HG03521 (cell line): Measurements from ENCODE around the gene SMIM13.

ENCODE experiments used
- ATAC-seq: cut with Tn5 transposase; IDR thresholded peaks from one replicate; pipeline ENCODE4 v1.9.1; 2021; ENCODE audit warnings: mild to moderate bottlenecking, moderate library complexity; ENCODE audit not compliant: unreplicated experiment

SMIM13 gene

GRCh38 chr6:11120271-11121005 lies 26.8 kb downstream of the SMIM13 start:
- no peak for ATAC-seq

DNA sequence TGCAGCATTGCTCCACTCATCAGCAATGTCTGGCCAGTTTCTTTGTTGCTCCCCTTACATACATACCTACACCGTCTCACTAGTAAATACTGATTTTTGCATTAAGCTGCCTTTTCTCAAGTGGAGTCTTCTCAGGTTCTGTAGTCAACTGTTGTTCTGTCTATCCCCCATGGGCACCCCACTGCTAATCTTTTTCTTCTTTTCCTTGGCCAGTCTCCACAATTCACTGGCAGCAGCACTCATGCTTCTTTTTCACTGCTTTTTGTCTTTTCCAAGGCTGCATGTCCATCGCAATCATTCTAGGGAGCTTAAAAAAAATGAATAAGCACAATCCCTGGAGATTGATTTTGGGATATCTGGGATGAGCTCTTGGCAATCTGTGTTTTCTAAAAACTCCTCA lies 28.2 kb downstream of the SMIM13 start:
- ATAC-seq = no peak

DNA sequence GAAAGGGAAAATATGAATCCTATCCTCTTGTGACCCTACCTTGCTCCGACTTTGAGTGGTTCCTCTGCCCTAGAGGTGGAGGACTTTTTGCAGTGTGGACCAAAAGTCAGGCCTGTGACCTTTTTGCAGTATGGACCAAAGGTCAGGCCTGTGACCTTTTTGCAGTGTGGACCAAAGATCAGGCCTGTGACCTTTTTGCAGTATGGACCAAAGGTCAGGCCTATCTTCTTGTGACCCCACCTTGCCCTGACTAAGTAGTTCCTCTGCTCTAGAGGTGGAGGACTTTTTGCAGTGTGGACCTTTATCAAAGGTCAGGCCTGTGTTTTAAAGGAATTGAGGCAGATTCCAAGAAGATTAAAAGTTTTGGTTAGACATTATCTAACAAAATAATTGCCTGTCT lies 28.7 kb downstream of the SMIM13 start:
- no peak for ATAC-seq

- no peak for ATAC-seq
Measured at GRCh38 chr6:11123978-11124377, 30.3 kb downstream of the SMIM13 start.

GRCh38 chr6:11126876-11127275 lies 33.2 kb downstream of the SMIM13 start:
- ATAC-seq = no peak

DNA sequence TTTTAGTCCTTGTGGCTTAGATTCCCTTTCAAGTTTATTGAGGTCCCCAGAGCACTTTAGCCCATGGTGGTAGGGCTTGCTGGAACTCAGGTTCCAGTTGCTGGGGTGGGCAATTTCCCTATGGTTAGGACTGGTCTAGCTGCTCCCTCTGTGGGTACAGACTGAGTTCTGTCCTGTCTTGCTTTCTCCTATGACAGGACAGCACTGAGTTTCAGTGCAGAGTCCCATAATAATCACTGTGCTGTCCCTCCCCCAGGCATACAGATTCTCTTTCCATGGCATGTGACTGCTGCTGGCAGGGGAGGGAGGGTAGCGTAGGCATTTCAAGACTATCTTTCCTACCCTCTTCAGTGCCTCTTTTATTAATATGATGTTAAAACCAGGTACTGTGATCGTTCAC lies 35.0 kb downstream of the SMIM13 start:
- no peak for ATAC-seq

DNA sequence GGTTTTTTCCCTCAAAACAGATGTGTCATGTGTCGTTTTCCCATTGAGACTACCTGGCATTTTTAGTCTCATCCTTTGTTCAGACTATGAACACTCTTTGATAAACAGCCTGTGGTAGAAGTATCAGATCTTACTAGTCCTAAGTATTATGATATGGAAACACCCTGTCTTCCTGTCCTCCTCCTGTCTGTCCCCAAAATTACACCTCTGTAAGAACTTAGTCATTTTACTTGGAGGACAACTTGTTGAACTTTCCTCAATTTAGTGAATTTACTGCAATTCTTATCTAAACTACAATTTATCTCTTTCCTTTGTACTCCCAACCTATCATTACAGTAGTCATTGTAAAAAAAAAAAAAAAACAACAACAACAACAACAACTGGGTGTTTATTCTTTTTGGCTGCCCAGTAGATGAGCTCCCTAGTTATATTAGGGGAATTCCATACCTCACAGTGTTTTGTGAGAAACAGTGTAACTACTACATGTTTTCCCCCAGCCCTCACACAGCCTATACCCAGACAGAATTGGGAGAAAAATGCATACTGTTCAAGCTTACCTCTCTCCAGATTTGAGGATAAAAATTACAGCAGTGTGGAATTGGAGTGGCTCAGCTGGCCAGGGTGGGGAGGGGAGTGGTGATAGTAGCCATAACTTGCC lies 36.4 kb downstream of the SMIM13 start:
- ATAC-seq = no peak

DNA sequence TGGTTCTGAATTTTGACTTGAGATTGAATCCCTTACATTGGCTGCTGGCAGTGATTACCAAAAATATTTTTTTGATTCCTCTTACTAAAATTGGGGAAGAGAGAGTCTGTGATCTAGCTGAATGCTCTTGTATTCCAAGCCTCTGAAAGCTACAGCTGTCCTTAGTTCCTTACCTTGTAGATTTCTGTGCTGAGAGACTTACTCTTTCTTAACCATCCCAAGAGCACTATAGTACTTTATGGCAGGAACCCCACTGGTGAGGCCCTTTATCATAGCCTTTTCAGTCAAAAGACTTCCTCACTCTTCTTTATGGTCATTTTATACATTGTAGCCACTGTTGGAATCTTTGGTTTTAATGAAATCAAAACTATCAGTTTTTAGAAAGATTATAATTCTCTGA lies 37.0 kb downstream of the SMIM13 start:
- no peak for ATAC-seq

DNA sequence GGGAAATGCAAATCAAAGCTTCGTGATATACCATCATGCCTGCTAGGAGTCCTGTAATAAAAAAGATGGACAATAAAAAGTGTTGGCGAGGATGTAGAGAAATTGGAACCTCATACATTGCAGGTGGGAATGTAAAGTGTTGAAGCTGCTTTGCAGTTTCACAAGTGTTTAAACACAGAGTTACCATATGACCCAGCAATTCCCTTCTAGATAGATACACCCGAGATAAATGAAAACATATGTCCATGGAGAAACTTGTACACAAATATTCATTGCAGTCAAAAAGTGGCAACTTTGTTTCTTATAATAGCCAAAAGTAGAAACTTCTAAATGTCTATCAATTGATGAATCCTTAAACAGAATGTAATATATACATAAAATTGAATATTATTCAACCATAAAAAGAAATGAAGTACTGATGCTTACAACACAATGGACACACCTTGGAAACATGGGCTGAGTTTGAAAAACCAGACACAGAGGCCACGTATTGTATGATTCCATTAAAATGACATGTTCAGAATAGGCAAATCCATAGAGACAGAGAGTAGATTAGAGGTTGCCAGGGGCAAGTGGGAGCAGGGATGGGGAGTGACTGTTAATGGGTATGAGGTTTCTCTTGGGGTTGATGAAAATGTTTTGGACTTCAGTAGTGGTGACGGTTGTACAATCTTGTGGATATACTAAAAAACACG lies 38.7 kb downstream of the SMIM13 start:
- ATAC-seq = no peak

DNA sequence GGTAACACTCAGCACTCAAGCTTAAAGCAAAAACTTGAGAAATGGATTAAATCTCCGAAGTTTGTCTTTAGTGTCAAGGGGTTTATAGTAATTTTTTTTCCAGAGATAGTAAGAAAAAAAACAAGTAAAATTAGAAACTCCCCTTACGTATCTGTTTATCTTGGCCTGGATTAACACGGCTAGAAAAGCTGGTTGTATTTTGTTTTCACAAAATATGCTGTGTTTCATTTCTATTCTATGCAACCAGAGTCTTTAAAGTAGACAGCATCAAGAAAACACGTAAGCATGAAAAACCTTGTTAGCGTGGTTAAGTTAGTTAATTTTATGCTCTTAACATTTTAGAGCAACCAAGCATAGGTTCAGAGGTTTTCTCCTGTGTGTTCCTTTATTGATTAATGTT lies 39.6 kb downstream of the SMIM13 start:
- no peak for ATAC-seq

GRCh38 chr6:11136809-11137208 lies 43.2 kb downstream of the SMIM13 start:
- ATAC-seq = no peak

DNA sequence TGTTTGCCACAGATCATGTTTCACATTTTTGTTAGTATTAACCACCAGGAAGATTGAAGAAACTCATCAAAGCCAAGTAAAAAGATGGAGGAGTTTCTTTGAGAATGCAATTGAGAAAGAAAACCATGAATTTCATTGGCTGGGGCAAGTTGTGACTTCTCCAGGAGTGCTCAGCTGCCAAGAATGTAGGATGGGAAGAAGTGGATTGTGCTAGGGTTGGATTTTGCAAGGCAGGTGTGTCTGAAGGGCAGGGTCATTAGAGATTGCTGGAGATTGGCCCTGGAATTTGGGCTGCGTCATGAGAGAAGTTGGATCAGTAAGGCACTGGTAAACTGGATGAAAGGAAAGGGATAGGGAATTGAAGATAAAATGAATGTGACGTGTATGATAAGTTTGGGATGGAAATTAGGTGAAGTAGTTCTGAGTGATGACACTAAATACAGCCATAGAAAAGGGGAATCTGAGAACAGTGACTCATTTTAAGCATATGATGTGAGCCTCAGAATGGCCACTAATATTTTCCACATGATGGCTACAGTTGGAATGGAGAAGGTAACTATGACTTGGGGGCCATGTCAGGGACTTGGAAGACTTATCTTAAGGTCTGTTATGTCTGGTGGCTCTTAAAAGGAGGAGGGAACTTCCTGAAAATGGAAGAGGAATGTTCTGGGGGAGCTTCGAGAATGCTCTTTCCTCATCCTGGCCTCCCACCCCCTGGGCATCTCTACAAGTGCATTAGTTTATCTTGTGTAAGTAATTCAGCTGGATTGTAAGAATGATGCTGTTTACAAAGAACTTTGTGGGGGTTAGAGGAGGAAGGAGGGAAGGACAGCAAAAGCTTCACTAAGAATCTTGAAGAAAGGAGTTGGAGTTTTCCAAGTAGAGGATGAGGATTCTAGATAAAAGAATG lies 45.7 kb downstream of the SMIM13 start:
- ATAC-seq = no peak

- ATAC-seq = no peak
Measured at GRCh38 chr6:11140056-11140455, 46.4 kb downstream of the SMIM13 start.

DNA sequence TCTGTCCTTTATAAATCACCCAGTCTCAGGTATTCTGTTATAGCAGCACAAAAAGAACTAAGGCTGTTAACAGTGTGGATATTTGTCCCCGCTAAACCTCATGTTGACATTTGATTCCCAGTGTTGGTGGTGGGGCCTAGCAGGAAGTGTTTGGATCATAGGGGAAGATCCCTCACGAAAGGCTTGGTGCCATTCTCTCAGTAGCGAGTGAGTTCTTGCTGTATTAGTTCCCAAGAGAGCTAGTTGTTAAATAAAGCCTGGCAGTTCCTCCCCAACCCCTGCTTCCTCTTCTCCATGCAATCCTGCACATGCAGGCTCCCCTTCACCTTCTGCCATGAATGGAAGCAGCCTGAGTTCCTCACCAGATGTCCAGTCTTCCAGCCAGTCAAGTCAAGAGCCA lies 47.7 kb downstream of the SMIM13 start:
- ATAC-seq = no peak

DNA sequence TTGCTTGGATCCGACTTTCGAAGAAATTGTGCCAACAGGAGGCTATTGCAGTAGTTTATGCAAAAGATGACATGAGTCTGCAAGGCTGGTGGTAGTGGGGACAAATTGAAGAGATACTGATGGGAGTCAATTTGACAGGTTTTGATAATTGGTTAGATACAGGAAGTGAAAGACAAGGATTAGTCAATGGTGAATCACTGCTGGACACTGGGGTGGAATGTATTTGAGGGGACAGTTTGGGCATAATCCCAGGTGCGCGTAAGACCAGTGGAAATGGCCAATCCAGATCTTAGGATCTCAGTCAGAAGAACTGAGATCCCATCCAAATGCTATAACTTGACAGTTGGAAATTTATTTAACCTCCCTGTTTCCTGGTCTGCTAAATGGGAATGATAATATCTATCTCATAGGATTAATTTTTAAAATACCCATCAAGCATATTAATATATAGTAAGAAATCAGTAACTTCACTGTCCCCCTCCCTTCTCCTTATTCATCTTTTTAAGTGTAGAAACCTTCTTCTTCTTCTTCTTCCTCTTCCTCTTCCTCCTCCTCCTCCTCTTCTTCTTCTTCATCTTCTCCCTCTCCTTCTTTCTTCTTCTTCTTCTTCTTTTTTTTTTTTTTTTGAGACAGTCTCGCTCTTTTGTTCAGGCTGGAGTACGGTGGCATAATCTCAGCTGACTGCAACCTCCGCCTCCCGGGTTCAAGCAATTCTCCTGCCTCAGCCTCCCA lies 48.8 kb downstream of the SMIM13 start:
- ATAC-seq = no peak

DNA sequence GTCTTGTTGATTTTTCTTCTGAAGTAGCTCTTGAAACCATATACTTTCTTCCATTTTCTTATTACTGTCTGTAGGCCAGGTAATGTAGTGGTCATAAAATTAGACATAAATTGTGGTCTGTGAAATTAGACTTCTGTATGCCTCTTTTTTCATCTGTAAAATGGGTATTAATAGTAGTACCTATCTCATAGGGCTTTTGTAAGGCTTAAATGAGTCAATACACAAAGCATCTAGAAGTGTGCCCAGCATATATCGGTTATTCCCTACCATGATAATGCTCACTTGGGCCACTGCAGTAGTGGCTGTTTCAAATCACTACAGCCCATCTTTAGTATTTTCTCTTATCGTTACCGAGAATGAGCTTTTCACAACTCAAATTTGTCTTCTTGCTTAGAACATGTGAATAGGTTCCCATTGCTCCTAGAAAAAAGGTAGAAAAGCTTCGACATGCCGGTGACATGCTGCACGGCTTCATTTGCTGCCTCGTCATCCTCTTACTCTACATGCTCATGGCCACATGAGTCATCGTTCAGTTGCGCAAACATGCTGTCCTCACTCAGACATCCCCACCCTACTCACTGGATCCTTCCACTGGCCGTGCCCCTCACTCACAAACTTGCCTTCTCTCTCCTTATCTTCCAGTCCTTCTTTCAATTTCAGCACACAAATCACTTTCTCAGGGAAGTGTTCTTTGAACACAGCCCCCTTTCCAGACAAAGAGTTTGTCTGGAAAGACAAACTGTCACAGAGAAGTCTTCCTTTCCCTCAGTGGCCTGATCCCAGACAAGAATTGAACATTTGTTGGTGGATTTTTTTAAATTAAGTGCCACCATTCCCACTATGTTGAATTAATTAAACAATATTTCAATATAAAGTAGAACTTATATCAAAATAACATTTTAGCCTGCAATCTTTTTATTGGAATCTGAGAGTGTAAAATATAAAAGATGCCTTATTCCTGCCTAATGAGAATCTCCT lies 50.0 kb downstream of the SMIM13 start:
- ATAC-seq = no peak

DNA sequence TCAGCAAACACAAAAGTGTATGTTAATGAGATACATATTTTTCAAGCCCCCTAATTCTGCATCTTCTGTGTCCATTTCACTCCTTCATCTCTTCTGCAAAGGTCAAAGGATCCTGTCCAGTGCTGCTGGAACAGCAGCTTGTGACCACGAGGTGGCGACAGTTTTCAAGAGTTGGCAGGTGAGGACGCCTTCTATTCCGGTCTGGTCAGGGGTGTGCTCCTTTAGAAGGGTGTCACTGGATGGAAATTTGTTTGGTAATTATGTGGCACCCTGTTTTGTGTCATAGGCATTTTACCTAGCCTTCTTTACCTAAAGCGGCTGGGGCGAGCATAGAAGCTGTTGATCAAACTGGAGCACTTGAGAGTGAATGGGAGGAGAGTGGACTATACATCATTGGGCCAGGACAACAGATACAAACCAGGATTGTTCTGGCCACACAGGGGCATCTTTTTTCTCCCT lies 50.8 kb downstream of the SMIM13 start:
- ATAC-seq = peak; percentile 75

- no peak for ATAC-seq
Measured at GRCh38 chr6:11146117-11146826, 52.6 kb downstream of the SMIM13 start.

DNA sequence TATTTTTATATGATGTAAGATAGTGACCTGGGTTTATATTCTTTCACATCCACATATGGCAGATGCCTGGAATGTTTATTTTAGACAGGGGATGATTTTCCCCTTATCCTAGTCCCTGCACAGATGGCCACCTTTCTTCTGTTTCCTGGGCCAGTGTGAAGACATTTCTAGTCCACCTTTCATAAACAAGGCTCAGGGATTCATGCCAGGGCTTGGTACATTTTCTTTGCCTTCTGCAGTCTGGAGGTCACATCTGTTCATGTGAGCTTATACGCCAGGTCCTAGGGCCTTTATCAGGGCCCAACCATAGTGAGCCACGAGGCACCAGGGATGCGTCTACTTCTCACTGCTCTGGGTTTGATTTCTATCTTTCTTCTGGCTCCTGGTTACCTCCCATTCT lies 55.9 kb downstream of the SMIM13 start:
- ATAC-seq = no peak
